Measurements from ENCODE around the gene ZNF133.
"Not testable (repeated sequence)": the region's sequence is repeated elsewhere in the genome, so short reads cannot be mapped to it uniquely, and the experiment has no call there.

ZNF133 gene

GRCh38 chr20:18287546-18287914 lies 797 bp upstream of the ZNF133 start:
- DNase-seq = no peak

GRCh38 chr20:18288749-18289267 lies 481 bp downstream of the ZNF133 start:
- no peak for DNase-seq

GRCh38 chr20:18289306-18289705 lies 979 bp downstream of the ZNF133 start:
- DNase-seq = no peak

GRCh38 chr20:18299364-18299763 lies 11.0 kb downstream of the ZNF133 start:
- no peak for DNase-seq

GRCh38 chr20:18304618-18305017 lies 16.3 kb downstream of the ZNF133 start:
- no peak for DNase-seq

- no peak for DNase-seq
These were observed 19.0 kb downstream of the ZNF133 start for GRCh38 chr20:18307301-18307700.

DNA sequence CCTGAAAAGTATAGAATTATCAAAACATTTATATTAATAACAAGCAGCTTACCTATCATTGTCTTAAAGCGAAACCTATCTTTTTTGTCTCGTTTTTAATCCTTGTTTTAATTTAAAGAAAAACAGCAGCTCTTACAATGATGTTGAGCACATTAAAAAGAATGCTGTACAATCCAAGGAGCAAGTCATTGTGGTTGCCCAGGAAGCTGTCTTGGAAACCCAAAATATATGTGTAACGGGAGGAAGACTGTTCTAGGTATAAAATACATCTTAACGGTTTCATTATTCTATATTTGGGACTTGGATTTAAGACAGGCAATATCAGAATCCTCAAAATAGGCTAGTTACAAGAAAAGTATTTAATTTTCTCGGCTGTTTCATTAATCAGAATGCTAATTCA lies 21.7 kb downstream of the ZNF133 start:
- no peak for DNase-seq

DNA sequence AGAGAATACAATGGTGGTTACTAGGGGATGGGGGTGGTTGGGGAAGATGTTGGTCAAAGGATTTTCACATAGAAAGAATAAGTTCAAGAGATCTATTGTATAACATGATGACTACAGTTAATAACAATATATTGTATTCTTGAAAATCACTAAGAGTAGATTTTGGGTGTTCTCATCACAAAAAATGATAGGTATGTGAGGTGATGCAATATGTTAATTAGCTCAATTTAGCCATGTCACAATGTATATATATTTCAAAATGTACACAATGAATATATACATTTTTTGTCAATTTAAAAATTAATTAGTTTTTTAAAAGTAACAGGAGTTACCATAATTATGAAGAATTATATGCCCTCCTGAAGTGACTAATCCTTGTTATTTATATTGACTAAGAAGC lies 22.3 kb downstream of the ZNF133 start:
- DNase-seq = no peak

GRCh38 chr20:18312723-18313122 lies 24.4 kb downstream of the ZNF133 start:
- DNase-seq = no peak

DNA sequence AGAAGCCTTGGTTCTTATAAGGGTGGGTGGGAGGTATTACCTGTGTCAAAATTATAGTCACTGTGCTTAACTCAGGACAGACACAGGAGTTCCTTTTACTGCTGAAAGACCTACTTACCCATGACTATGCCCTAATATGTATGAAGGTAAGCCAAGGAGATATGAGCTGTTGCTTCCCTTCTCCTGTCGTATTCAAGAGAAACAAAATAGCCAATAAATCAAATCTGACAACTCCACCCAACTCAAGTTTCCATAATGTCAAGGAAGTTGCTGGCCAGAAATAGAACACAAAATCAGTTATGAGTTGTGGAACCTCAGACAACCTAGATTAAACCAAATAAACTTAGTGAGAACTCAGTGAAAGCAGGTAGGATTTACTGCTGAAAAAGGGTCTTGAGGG lies 25.1 kb downstream of the ZNF133 start:
- no peak for DNase-seq

GRCh38 chr20:18314786-18315406 lies 26.6 kb downstream of the ZNF133 start:
- DNase-seq = no peak

GRCh38 chr20:18316166-18316565 lies 27.8 kb downstream of the ZNF133 start:
- DNase-seq = no peak

DNA sequence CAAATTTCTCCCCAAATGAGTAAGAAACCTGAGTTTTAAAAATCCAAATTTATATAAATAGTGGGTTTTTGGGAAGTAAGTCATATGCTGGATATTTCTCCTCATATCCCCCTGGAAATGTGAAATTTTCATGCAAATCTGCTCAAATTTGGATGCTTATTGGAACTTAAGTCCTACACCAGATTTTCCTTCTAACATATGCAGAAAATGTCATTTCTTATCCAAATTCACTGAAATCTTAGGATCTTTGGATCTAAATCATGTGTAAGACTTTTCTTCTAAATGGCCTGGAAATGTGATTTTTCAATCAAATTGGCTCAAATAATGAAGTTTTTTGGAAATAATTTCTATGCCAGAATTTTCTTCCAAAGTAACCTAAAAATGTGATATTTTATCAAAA lies 33.0 kb downstream of the ZNF133 start:
- no peak for DNase-seq

- DNase-seq = no peak
These were observed 33.9 kb downstream of the ZNF133 start for GRCh38 chr20:18321976-18322950.

DNA sequence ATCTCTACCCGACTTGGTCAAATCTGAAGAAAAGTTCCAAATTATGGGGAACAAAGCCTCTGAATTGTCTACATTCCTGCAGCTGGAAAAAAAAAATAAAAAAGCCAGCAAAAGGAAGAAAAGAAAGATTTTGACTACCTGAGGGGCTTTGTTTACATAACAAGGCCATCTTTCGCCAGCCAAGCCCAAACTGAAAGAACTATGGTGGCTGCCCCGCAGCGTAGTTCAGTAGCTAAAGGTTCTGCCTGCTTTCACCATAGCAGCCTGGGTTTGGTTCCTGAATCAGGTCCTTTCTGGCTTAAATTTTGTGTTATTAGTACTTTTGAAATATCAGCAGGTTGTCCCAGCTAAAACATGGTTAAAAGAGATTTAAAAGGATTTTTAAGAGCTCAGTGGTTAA lies 35.4 kb downstream of the ZNF133 start:
- no peak for DNase-seq

GRCh38 chr20:18324596-18325089 lies 36.3 kb downstream of the ZNF133 start:
- DNase-seq = no peak

GRCh38 chr20:18326990-18327389 lies 38.7 kb downstream of the ZNF133 start:
- DNase-seq = no peak

DNA sequence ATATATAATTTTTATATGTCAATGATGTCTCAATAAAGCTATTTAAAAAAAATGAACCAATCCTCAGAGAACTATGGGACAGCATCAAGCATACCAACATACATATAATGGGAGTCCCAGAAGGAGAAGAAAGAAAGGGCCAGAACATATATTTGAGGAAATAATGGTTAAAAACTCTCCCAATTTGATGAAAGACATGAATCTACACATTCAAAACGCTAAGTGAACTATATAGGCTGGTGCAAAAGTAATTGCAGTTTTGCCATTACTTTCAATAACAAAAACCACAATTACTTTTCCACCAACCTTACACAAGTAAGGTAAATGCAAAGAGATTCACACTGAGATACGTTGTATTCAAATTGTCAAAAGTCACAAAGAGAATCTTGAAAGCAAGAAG lies 43.4 kb downstream of the ZNF133 start:
- DNase-seq = no peak

DNA sequence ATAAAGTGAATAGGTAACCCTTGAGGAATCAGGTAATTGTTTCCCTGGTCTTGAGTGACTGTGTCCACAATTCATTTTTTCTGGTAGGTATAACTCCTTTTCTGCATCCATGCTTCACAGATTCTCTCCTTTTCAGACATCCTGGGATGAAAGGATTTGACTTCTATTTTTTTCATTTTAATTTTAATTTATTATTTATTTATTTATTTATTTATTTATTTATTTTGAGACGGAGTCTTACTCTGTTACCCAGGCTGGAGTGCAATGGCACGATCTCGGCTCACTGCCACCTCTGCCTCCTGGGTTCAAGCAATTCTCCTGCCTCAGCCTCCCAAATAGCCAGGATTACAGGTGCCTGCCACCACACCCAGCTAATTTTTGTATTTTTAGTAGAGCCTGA lies 61.4 kb downstream of the ZNF133 start:
- DNase-seq = not testable (repeated sequence)

DNA sequence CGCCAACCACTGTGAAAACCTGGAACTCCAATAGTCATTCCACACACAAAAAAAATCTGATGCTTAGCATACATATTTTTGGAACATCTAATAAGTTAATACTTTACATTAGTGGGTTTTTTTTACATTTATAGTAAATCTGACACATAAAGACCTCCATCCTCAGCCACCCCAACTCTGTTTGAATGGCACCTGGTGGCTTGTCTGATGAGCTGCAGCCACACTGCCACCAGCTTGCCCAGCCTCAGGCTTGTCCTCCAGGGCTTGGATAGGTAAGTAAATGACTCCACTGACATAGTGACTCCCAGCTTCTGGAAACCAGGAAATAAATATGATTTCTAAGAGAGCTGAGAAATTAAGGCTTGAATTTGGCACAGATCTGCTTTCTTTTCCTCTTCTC lies 71.5 kb downstream of the ZNF133 start:
- no peak for DNase-seq

GRCh38 chr20:18360635-18361034 lies 72.3 kb downstream of the ZNF133 start:
- DNase-seq = no peak

- DNase-seq = no peak
These were observed 73.4 kb downstream of the ZNF133 start for GRCh38 chr20:18361678-18362077.

- DNase-seq = no peak
These were observed 74.6 kb downstream of the ZNF133 start for GRCh38 chr20:18362916-18363315.

DNA sequence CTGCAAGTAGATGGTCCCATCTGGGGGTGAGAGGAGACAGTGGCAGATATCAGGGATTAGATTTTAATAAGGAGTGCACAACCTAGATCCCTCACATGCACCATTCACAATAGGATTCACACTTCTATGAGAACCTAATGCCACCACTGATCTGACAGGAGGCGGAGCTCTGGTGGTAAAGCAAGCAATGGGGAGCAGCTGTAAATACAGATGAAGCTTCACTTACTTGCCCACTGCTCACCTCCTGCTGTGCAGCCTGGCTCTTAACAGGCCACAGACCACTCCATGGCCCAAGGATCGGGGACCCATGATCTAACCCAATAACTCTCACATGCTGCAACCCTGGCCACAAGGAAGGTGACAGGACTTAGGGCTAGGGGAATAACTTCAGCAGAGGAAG lies 75.4 kb downstream of the ZNF133 start:
- DNase-seq = no peak
